ENCODE data around the gene EIF4B.
"Not testable (repeated sequence)": the region's sequence is repeated elsewhere in the genome, so short reads cannot be mapped to it uniquely, and the experiment has no call there.

The EIF4B gene

DNA sequence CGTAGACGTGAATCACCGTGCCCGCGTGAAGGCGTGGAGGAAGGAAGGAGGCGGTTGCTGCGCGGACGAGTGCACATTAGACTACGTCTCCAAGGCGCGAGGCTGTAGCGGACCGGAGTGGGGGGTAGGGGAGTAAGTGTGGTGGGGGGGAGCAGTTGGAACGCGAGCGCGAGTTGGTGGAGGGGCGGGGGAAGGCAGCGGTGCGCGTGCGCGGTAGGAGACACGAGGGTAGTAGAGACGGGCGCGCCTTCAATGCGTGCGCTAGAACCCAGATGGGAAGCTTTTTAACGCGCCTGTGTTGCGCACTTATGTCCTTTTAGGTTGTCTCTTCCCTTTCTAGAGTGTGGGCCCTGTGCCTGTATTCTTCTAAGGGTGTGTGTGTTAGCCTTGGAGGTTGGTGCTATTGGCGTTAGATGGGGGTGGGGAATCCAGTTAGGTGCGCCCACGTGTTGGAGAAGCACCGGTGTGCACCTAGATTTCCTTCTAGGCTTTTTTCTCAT is 604 bp downstream of the EIF4B start:
- Histone ChIP-seq H2AFZ (ENCODE audit: low read depth, low read length) (peak overlapping the region; percentile 80), H3K27me3 (ENCODE audit: insufficient read depth, low read length, poor library complexity) (no peaks in the 10 kb centered on the region), H3K9me3 (ENCODE audit: insufficient read depth, low read length, severe bottlenecking) (no peaks in the 10 kb centered on the region), H3K36me3 (ENCODE audit: insufficient read depth, low read length) (peaks cover 39% of the 10 kb centered on the region), H3K79me2 (ENCODE audit: insufficient read depth, low read length) (peaks cover 61% of the 10 kb centered on the region), H3K4me3 (ENCODE audit: low read depth in 1 of 2, low read length in 2 of 2) (peak overlapping the region; percentile 78 to 88), H4K20me1 (ENCODE audit: insufficient read depth, low read length) (peaks cover 54% of the 10 kb centered on the region), H3K4me2 (ENCODE audit: insufficient read depth, low read length) (peak overlapping the region; percentile 88), H3K27ac (ENCODE audit: low read length) (peak overlapping the region; percentile 96), H3K4me1 (ENCODE audit: insufficient read depth, low read length) (peaks cover 54% of the 10 kb centered on the region), H3K9ac (ENCODE audit: low read depth, low read length) (peak overlapping the region; percentile 92)
- peak; percentile 56 for ATAC-seq (ENCODE audit: insufficient read depth, low read depth)
- peak; percentile 87 for DNase-seq
- TF ChIP-seq, protein P1, sequence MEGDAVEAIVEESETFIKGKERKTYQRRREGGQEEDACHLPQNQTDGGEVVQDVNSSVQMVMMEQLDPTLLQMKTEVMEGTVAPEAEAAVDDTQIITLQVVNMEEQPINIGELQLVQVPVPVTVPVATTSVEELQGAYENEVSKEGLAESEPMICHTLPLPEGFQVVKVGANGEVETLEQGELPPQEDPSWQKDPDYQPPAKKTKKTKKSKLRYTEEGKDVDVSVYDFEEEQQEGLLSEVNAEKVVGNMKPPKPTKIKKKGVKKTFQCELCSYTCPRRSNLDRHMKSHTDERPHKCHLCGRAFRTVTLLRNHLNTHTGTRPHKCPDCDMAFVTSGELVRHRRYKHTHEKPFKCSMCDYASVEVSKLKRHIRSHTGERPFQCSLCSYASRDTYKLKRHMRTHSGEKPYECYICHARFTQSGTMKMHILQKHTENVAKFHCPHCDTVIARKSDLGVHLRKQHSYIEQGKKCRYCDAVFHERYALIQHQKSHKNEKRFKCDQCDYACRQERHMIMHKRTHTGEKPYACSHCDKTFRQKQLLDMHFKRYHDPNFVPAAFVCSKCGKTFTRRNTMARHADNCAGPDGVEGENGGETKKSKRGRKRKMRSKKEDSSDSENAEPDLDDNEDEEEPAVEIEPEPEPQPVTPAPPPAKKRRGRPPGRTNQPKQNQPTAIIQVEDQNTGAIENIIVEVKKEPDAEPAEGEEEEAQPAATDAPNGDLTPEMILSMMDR (IDR thresholded peaks at IDR 0.05; ENCODE audit: borderline replicate concordance, extremely low read depth, low read length, poor library complexity, severe bottlenecking) = peak; percentile 3
- no peak for TF ChIP-seq EZH2 (IDR thresholded peaks at IDR 0.05; ENCODE audit: borderline replicate concordance, low read depth, low read length, severe bottlenecking)

- no peak overlapping the region for H2AFZ ChIP-seq (ENCODE audit: low read depth, low read length)
- H3K27me3 ChIP-seq (ENCODE audit: insufficient read depth, low read length, poor library complexity) = no peaks in the 10 kb centered on the region
- peak overlapping the region; percentile 88 for H3K4me2 ChIP-seq (ENCODE audit: insufficient read depth, low read length)
- peak overlapping the region; percentile 92 for H3K9ac ChIP-seq (ENCODE audit: low read depth, low read length)
- H3K36me3 ChIP-seq (ENCODE audit: insufficient read depth, low read length) = peaks cover 39% of the 10 kb centered on the region
- H3K9me3 ChIP-seq (ENCODE audit: insufficient read depth, low read length, severe bottlenecking) = no peaks in the 10 kb centered on the region
- H3K4me3 ChIP-seq (ENCODE audit: low read depth in 1 of 2, low read length in 2 of 2) = peak overlapping the region; percentile 78 to 88
- peaks cover 56% of the 10 kb centered on the region for H3K4me1 ChIP-seq (ENCODE audit: insufficient read depth, low read length)
- H3K27ac ChIP-seq (ENCODE audit: low read length) = peak overlapping the region; percentile 96
- ATAC-seq (ENCODE audit: insufficient read depth, low read depth) (no peak), DNase-seq (no peak)
- peaks cover 66% of the 10 kb centered on the region for H3K79me2 ChIP-seq (ENCODE audit: insufficient read depth, low read length)
- peaks cover 58% of the 10 kb centered on the region for H4K20me1 ChIP-seq (ENCODE audit: insufficient read depth, low read length)
- TF ChIP-seq, protein P1 (IDR thresholded peaks at IDR 0.05; ENCODE audit: borderline replicate concordance, extremely low read depth, low read length, poor library complexity, severe bottlenecking) = no peak
- TF ChIP-seq EZH2 (IDR thresholded peaks at IDR 0.05; ENCODE audit: borderline replicate concordance, low read depth, low read length, severe bottlenecking) = no peak
Observed at GRCh38 chr12:53007343-53007742, 1.1 kb downstream of the EIF4B start.

GRCh38 chr12:53008760-53009159 is 2.5 kb downstream of the EIF4B start:
- H3K4me1 ChIP-seq (ENCODE audit: insufficient read depth, low read length) = peaks cover 56% of the 10 kb centered on the region
- H3K9me3 ChIP-seq (ENCODE audit: insufficient read depth, low read length, severe bottlenecking); H2AFZ ChIP-seq (ENCODE audit: low read depth, low read length); ATAC-seq (ENCODE audit: insufficient read depth, low read depth); H3K27ac ChIP-seq (ENCODE audit: low read length); DNase-seq; H3K27me3 ChIP-seq (ENCODE audit: insufficient read depth, low read length, poor library complexity): not testable (repeated sequence)
- peak overlapping the region in 1 of 2 experiments; percentile 88; a peak in 1 of 4 replicates for H3K4me3 ChIP-seq (ENCODE audit: low read depth in 1 of 2, low read length in 2 of 2)
- H3K79me2 ChIP-seq (ENCODE audit: insufficient read depth, low read length) = peaks cover 80% of the 10 kb centered on the region
- H4K20me1 ChIP-seq (ENCODE audit: insufficient read depth, low read length) = peaks cover 71% of the 10 kb centered on the region
- H3K36me3 ChIP-seq (ENCODE audit: insufficient read depth, low read length) = peaks cover 43% of the 10 kb centered on the region
- 0 out of 2 replicates have a peak overlapping the region, but pooled peaks have one; percentile 92 for H3K9ac ChIP-seq (ENCODE audit: low read depth, low read length)
- peak overlapping the region; percentile 88 for H3K4me2 ChIP-seq (ENCODE audit: insufficient read depth, low read length)

GRCh38 chr12:53010955-53011354 is 4.7 kb downstream of the EIF4B start:
- H3K9ac ChIP-seq (ENCODE audit: low read depth, low read length) = no peak overlapping the region
- H3K4me1 ChIP-seq (ENCODE audit: insufficient read depth, low read length) = peaks cover 44% of the 10 kb centered on the region
- no peaks in the 10 kb centered on the region for H3K27me3 ChIP-seq (ENCODE audit: insufficient read depth, low read length, poor library complexity)
- no peak overlapping the region for H3K27ac ChIP-seq (ENCODE audit: low read length)
- H3K9me3 ChIP-seq (ENCODE audit: insufficient read depth, low read length, severe bottlenecking) = no peaks in the 10 kb centered on the region
- peaks cover 93% of the 10 kb centered on the region for H4K20me1 ChIP-seq (ENCODE audit: insufficient read depth, low read length)
- H3K4me3 ChIP-seq (ENCODE audit: low read depth in 1 of 2, low read length in 2 of 2) = no peak overlapping the region
- TF ChIP-seq EZH2 (IDR thresholded peaks at IDR 0.05; ENCODE audit: borderline replicate concordance, low read depth, low read length, severe bottlenecking) = no peak
- TF ChIP-seq, protein P1 (IDR thresholded peaks at IDR 0.05; ENCODE audit: borderline replicate concordance, extremely low read depth, low read length, poor library complexity, severe bottlenecking) = no peak
- peaks cover 57% of the 10 kb centered on the region for H3K36me3 ChIP-seq (ENCODE audit: insufficient read depth, low read length)
- H3K4me2 ChIP-seq (ENCODE audit: insufficient read depth, low read length) = peak overlapping the region; percentile 88; the same call in 1 of the 2 replicates
- H2AFZ ChIP-seq (ENCODE audit: low read depth, low read length) = no peak overlapping the region
- peaks cover 97% of the 10 kb centered on the region for H3K79me2 ChIP-seq (ENCODE audit: insufficient read depth, low read length)
- DNase-seq (no peak), ATAC-seq (ENCODE audit: insufficient read depth, low read depth) (no peak)
